ENCODE results near the gene ASIC2. TPM values are rescaled to one million over a fixed set of nuclear protein-coding genes. Genes with fewer than 3 reads are reported as not detected.

ASIC2 gene
- total RNA-seq, 1 donor from 2014 or later = not detected

DNA sequence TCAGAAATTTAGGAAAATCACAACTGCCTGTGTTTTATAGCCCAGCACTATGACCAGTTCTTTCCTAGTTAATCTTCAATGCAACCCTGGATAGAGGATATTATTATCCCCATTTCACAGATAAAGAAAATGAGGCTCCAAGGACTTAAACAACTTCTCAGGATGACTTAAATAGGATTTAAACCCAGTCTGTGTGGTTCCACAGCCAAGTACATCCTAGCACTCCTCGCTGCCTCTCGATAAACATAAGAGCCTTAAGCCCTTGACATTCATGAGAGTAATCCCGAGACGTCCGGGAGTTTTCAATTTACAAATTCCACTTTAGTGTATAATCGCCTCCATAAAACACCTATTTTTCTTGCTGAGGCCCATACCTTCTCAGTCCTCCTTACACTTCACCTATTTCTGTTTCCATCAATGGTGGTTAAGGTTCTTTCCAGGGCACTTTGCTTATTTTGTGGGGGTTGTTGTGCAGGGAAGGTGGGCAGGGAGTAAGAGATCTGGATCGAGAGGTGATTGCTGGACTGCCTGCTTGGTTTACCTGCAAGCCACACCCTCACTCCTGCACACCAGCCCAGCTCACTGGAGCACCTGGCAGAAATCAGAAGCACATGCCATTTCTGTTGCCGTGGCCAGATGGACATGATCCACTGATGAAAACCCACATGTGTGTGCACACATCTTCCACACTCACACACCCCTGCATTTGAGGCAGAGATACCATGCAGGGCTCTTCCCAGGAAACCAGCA lies 50.5 kb downstream of the ASIC2 start:
- Histone ChIP-seq H3K9me3 (no peaks in the 10 kb centered on the region), H3K36me3 (no peaks in the 10 kb centered on the region), H3K27me3 (no peaks in the 10 kb centered on the region), H3K27ac (no peak overlapping the region), H3K4me1 (no peaks in the 10 kb centered on the region), H3K4me3 (no peak overlapping the region)
- intact Hi-C loops (cut with DNase I) = no loop called here
- no peak for DNase-seq (ENCODE audit: low spot score in 2 of 2)
- no peak for TF ChIP-seq CTCF (IDR thresholded peaks at IDR 0.05)

- Histone ChIP-seq H3K9me3 (no peaks in the 10 kb centered on the region), H3K36me3 (no peaks in the 10 kb centered on the region), H3K4me3 (no peak overlapping the region), H3K4me1 (no peaks in the 10 kb centered on the region), H3K27ac (no peak overlapping the region), H3K27me3 (no peaks in the 10 kb centered on the region)
- no peak for TF ChIP-seq CTCF (IDR thresholded peaks at IDR 0.05)
- no peak for DNase-seq (ENCODE audit: low spot score in 2 of 2)
- intact Hi-C loops (cut with DNase I) = no loop called here
Measured at GRCh38 chr17:33241390-33241789, 51.7 kb downstream of the ASIC2 start.

DNA sequence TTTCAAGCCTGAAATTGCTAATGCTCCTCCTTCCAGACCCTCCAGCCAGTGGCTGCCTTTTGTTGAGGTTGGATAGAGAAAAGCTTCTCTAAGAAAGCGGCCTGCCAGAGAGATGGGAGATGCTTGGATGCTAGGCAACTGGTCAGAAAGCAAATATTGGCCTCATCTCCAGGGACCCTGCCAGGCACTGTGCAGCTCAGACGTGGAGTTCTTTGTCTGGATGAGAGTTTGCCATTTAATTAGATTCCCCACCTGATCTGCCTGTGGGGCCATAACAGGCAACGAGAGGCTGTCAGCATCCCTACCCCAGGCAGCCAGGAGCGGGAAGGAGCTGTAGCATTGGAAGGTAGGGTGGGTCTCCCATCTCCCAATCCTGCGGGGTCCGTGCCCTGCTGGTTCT lies 52.7 kb downstream of the ASIC2 start:
- Histone ChIP-seq H3K36me3 (no peaks in the 10 kb centered on the region), H3K9me3 (no peaks in the 10 kb centered on the region), H3K4me1 (peaks cover 0 to 5% of the 10 kb centered on the region in 2 donors), H3K27me3 (no peaks in the 10 kb centered on the region), H3K27ac (no peak overlapping the region), H3K4me3 (no peak overlapping the region)
- intact Hi-C loops (cut with DNase I) = no loop called here
- TF ChIP-seq CTCF (IDR thresholded peaks at IDR 0.05) = no peak
- DNase-seq (ENCODE audit: low spot score in 2 of 2) = no peak

GRCh38 chr17:33239702-33240101 lies 53.4 kb downstream of the ASIC2 start:
- no peak overlapping the region for H3K4me3 ChIP-seq
- no peaks in the 10 kb centered on the region for H3K36me3 ChIP-seq
- H3K27me3 ChIP-seq = no peaks in the 10 kb centered on the region
- no peak overlapping the region for H3K27ac ChIP-seq
- no peaks in the 10 kb centered on the region for H3K9me3 ChIP-seq
- DNase-seq (ENCODE audit: low spot score in 2 of 2) = no peak
- TF ChIP-seq CTCF (IDR thresholded peaks at IDR 0.05) = no peak
- H3K4me1 ChIP-seq = peaks cover 4 to 9% of the 10 kb centered on the region in 2 donors
- intact Hi-C loops (cut with DNase I) = no loop called here

- no peak for TF ChIP-seq CTCF (IDR thresholded peaks at IDR 0.05)
- Histone ChIP-seq H3K36me3 (no peaks in the 10 kb centered on the region), H3K4me3 (no peak overlapping the region), H3K4me1 (peaks cover 5 to 12% of the 10 kb centered on the region in 2 donors), H3K27ac (peak overlapping the region; percentile 36 to 59), H3K9me3 (no peaks in the 10 kb centered on the region), H3K27me3 (no peaks in the 10 kb centered on the region)
- peak; percentile 73 to 90 for DNase-seq (ENCODE audit: low spot score in 2 of 2)
- intact Hi-C loops (cut with DNase I) = loop anchor here (5.0 kb wide), 1 partner anchor 47 kb away; no protein-coding TSS in a partner anchor
Measured at GRCh38 chr17:33234930-33235685, 58.0 kb downstream of the ASIC2 start.

All from ascending aorta (tissue), 2 donors.